ENCODE results near the gene TMPRSS15. TPM values are rescaled to one million over a fixed set of nuclear protein-coding genes. Genes with fewer than 3 reads are reported as not detected.

The TMPRSS15 gene
- total RNA-seq, 2 donors from 2014 or later = 0.13 to 0.24 TPM

GRCh38 chr21:18294100-18294499, 109.5 kb downstream of the TMPRSS15 start:
- WGBS, 2 experiments (ENCODE audit: insufficient coverage in 1 of 2, insufficient read length in 1 of 2) = 20 to 94% methylated on average over 1 to 9 of the region's 9 CpGs
- Mint-ChIP-seq H3K27ac (no peak overlapping the region), H3K36me3 (ENCODE audit: low read depth) (no peaks in the 10 kb centered on the region), H3K4me1 (peaks cover 14% of the 10 kb centered on the region), H3K27me3 (ENCODE audit: insufficient read depth) (no peaks in the 10 kb centered on the region), H3K4me3 (no peak overlapping the region), H3K9me3 (no peaks in the 10 kb centered on the region)
- no peak overlapping the region for H3K4me3 ChIP-seq (ENCODE audit: low read length)
- no peaks in the 10 kb centered on the region for H3K27me3 ChIP-seq (ENCODE audit: control insufficient read depth, insufficient read depth, low read length, poor library complexity, severe bottlenecking)
- no peak for TF ChIP-seq CTCF (conservative IDR thresholded peaks at IDR 0.05)
- no peak overlapping the region for H3K27ac ChIP-seq (ENCODE audit: low read depth, low read length)
- no peak overlapping the region for H3K9ac ChIP-seq (ENCODE audit: extremely low read depth, low read length, poor library complexity, severe bottlenecking)
- H3K36me3 ChIP-seq (ENCODE audit: control insufficient read depth, insufficient read depth, low read length) = no peaks in the 10 kb centered on the region
- H3K4me1 ChIP-seq (ENCODE audit: control insufficient read depth, insufficient read depth, low read length) = no peaks in the 10 kb centered on the region
- H3K9me3 ChIP-seq (ENCODE audit: control insufficient read depth, low read length) = no peaks in the 10 kb centered on the region
- DNase-seq = no peak

GRCh38 chr21:18289876-18290275, 113.7 kb downstream of the TMPRSS15 start:
- Mint-ChIP-seq H3K36me3 (ENCODE audit: low read depth) (no peaks in the 10 kb centered on the region), H3K27ac (no peak overlapping the region), H3K4me1 (peaks cover 5% of the 10 kb centered on the region), H3K27me3 (ENCODE audit: insufficient read depth) (no peaks in the 10 kb centered on the region), H3K4me3 (no peak overlapping the region), H3K9me3 (no peaks in the 10 kb centered on the region)
- Histone ChIP-seq H3K9me3 (ENCODE audit: control insufficient read depth, low read length) (no peaks in the 10 kb centered on the region), H3K4me3 (ENCODE audit: low read length) (no peak overlapping the region), H3K9ac (ENCODE audit: extremely low read depth, low read length, poor library complexity, severe bottlenecking) (no peak overlapping the region), H3K4me1 (ENCODE audit: control insufficient read depth, insufficient read depth, low read length) (no peaks in the 10 kb centered on the region), H3K27ac (ENCODE audit: low read depth, low read length) (no peak overlapping the region), H3K36me3 (ENCODE audit: control insufficient read depth, insufficient read depth, low read length) (no peaks in the 10 kb centered on the region), H3K27me3 (ENCODE audit: control insufficient read depth, insufficient read depth, low read length, poor library complexity, severe bottlenecking) (no peaks in the 10 kb centered on the region)
- DNase-seq = no peak
- WGBS, 2 experiments (ENCODE audit: insufficient coverage in 1 of 2, insufficient read length in 1 of 2) = 86 to 90% methylated on average over 1 to 2 of the region's 2 CpGs
- TF ChIP-seq CTCF (conservative IDR thresholded peaks at IDR 0.05) = no peak

GRCh38 chr21:18285379-18285778, 118.2 kb downstream of the TMPRSS15 start:
- Mint-ChIP-seq H3K36me3 (ENCODE audit: low read depth) (no peaks in the 10 kb centered on the region), H3K4me1 (no peaks in the 10 kb centered on the region), H3K9me3 (peaks cover 2% of the 10 kb centered on the region), H3K27ac (no peak overlapping the region), H3K4me3 (no peak overlapping the region), H3K27me3 (ENCODE audit: insufficient read depth) (no peaks in the 10 kb centered on the region)
- 83 to 88% methylated on average over 2 to 4 of the region's 4 CpGs for WGBS, 2 experiments (ENCODE audit: insufficient coverage in 1 of 2, insufficient read length in 1 of 2)
- Histone ChIP-seq H3K36me3 (ENCODE audit: control insufficient read depth, insufficient read depth, low read length) (no peaks in the 10 kb centered on the region), H3K4me1 (ENCODE audit: control insufficient read depth, insufficient read depth, low read length) (no peaks in the 10 kb centered on the region), H3K9ac (ENCODE audit: extremely low read depth, low read length, poor library complexity, severe bottlenecking) (no peak overlapping the region), H3K4me3 (ENCODE audit: low read length) (no peak overlapping the region), H3K9me3 (ENCODE audit: control insufficient read depth, low read length) (no peaks in the 10 kb centered on the region), H3K27me3 (ENCODE audit: control insufficient read depth, insufficient read depth, low read length, poor library complexity, severe bottlenecking) (no peaks in the 10 kb centered on the region), H3K27ac (ENCODE audit: low read depth, low read length) (no peak overlapping the region)
- TF ChIP-seq CTCF (conservative IDR thresholded peaks at IDR 0.05) = no peak
- no peak for DNase-seq
